HG03196 (cell line): ENCODE measurements around the gene C1orf116.
"Not testable (repeated sequence)": the region's sequence is repeated elsewhere in the genome, so short reads cannot be mapped to it uniquely, and the experiment has no call there.

Experiments used
- ATAC-seq: cut with Tn5 transposase; IDR thresholded peaks from one replicate; pipeline ENCODE4 v1.9.1; 2021; ENCODE audit not compliant: unreplicated experiment

The C1orf116 gene

DNA sequence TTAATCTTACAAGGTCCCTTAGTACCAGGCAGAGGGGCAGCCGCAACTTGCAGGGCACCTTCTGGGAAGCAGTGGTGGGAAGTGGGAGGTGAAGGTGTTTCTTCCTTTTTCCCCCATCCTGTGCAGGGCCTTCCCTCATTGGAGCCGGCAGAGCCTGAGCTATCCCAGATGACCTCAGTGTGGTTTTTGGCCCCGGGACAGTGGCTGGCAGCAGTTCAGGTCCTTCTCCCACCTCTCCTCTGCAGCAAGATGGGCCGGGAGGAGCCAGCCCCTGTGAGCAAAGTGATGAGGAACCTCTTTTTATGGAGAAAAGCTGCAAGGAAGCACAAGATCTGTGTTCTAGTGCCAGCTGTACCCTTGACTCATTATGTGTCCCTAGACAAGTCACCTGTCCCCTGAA lies 27.3 kb upstream of the C1orf116 start:
- no peak for ATAC-seq

- no peak for ATAC-seq
Observed at GRCh38 chr1:207058878-207059867, 26.6 kb upstream of the C1orf116 start.

GRCh38 chr1:207058252-207058651 lies 25.7 kb upstream of the C1orf116 start:
- no peak for ATAC-seq

DNA sequence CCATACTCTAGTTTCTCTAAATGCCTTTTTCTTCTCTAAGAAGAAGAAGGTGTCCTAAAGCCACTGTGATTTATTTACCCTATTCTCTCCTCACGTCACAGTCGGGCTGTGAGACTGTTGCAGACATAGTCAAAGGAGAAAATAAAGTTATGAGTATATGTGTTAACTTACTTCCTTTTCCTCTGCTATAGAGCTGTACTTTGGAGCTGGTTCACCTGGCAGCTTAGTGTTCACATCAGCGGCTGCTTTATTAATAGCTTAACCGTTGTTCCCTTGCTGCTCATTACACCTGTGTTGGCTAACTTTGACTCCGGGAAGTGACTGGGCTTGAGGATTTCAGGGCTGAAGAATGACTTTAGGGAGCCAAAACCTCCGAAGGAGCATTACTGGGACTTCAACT lies 24.1 kb upstream of the C1orf116 start:
- ATAC-seq = no peak

DNA sequence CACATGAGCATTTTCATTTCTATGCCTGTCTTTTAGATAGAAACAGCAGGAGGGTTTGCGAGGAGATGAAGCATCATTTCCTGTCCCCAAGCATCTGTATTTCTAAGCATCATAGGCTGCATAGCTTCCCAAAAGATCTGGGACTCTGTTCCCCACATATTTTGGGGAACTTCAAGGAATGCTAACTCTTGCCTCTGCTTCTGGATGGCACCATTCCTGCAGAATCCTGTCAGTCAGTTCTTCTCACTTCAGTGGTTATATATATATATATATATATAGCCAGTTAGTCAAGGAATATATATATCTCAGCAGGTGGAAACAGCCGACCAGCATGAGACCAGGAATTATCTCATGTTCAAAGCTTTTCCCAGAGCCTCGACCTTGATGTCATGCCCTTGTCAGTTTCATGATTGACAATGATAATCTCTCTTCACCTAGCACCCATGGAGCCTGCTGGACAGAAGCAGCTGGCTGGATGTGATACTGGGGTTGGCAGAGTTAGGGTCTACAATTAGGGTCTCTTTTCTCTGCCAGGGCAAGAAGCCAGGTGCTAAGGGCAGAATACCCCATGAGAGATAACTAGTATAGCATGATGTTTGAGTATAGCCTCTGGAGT lies 22.9 kb upstream of the C1orf116 start:
- ATAC-seq = no peak

GRCh38 chr1:207054491-207054890 lies 21.9 kb upstream of the C1orf116 start:
- ATAC-seq = no peak

DNA sequence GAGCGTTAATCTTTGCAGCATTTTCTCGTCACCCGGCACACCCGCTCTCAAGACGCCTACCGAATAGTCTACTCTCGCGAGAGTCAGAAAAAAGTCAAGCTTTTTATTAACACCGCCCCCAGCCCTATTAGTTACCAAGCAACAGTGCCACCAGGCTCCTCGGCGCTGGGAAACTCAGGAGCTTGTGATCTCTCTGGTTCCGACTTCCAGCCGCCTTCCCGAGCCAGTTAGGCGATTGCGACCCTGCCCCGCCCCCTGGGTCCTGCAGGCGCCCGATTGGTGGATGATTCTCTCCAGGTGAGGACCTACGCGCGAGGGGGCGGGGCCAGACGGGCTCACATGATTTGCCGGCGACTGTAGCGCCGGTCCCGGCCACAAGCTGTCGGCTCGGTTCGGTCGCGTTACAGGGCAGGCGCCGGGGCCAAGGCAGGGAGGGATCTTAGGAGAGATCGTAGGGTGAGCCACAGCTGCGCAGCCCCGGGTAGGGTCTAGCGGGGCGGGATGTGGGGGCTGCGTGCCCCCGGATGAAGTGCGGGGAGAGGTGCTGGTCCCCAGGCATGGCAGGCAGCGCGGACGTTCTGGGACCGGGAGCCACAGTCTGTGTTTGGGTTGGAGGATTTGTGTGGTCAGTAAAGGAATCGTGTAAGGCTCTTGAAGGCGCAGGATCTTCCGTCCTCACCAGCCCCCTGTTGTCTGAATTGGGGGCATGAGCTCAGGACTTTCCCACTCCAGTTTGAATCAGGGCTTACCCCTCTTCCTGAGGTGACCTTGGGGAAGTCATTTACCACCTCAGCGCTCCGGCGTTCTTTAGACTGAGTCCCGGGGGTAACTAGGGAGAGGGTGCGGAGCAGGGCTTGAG lies 20.6 kb upstream of the C1orf116 start, which contains the start of gene PFKFB2:
Gene PFKFB2 (plus strand): TSS at position 365 of the 859 bp plus-strand sequence. CDS start 1,443 bp downstream, outside the sequence.
- ATAC-seq = peak; percentile 79

GRCh38 chr1:207051191-207051943 lies 18.8 kb upstream of the C1orf116 start, which contains the start of gene YOD1:
YOD1 (minus strand) TSS chr1:207051208; CDS start chr1:207051030, 178 bp downstream.
- no peak for ATAC-seq

DNA sequence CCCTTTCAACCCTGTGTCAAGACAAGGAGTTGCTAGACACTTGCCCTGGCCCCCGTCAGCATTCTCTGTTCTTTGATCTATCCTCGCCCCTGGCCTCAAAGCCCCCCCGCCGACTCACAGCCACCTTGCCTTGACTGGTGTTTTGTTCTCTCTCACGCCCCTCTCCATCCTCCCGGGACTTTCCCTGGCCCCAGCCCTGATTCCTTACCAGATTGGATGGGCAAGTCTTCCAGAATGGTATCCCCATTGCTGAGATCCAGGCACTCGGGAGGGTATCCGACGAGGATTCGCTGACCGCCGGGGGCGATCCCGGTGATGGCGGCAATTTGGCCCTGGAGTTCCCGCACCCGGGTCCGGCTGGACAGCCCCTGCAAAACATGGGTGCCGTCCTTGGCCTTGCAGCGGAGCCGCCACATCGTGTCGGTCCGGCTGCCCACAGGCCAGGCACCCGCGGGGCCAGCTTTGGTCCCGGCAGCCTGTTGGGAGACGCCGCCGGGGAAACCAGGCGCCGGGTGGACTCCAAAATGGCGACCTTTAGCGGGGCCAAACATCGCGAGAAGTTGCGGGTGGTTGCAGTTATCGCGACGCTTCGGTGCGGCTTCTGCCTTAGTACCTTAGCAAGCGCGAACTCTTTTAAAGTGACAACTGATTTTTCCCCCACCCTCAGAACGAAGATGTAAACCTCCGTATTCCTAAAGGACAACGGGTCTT lies 18.1 kb upstream of the C1orf116 start:
- peak; percentile 47 for ATAC-seq

GRCh38 chr1:207049974-207050391 lies 17.4 kb upstream of the C1orf116 start:
- peak; percentile 37 for ATAC-seq

- ATAC-seq = no peak
Observed at GRCh38 chr1:207049514-207049913, 17.0 kb upstream of the C1orf116 start.

DNA sequence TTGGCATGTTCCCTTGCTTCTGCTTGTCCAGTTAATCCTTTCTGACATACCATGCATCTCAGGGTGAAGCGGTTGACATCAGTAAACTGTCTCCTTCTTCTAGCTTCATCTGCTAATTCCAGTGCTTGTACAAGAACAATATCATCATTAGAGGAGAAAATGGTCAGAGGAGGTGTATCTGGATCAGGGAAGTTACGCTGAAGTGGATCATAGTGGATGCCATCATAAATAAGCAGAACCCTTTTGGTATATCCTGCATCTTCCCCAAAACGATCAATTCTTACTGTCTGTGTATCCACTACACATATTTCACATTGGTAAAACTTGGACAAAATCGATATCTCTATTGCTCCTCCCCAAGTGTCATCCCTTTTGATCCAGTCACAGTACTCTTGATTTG lies 16.5 kb upstream of the C1orf116 start:
- ATAC-seq = no peak

DNA sequence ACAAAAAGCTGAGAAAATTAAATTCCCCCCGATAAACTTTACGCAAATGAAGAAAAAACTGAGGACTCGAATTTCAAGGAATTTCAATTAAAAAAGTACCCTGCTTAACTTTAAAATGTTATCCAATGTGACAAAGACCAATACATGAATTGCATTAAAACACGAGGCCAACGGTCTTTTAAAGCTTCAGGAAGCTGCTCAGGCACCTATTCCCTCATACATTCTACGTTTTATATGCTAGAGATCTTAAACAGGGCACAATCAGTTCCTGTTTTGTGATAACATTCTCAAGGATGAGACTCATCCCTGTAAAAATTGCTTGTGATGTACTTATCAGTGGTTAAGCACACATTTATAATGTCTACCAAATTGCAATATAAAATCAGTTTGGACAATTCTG lies 15.5 kb upstream of the C1orf116 start:
- no peak for ATAC-seq

DNA sequence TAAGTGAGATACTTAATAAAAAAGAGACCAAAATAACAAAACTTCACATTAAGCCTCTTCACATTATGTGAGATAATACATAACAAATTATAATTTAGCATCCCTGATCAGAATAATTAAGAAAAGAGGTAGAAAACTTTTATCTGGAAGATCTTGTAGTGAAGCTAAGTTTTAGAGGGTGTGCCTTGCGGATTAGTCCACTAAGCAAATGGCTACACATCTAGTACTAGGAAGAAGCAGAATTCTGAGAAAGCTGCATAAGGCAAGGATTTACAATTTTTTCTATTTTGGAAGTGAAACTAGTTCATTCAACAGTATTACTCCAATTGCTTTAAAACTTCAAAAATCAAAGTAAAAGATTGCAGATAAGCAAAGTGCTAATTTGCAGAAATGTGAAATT lies 14.9 kb upstream of the C1orf116 start:
- ATAC-seq = no peak

- no peak for ATAC-seq
Observed at GRCh38 chr1:207045453-207045852, 12.9 kb upstream of the C1orf116 start.

- not testable (repeated sequence) for ATAC-seq
Observed at GRCh38 chr1:207041397-207041796, 8.8 kb upstream of the C1orf116 start.

DNA sequence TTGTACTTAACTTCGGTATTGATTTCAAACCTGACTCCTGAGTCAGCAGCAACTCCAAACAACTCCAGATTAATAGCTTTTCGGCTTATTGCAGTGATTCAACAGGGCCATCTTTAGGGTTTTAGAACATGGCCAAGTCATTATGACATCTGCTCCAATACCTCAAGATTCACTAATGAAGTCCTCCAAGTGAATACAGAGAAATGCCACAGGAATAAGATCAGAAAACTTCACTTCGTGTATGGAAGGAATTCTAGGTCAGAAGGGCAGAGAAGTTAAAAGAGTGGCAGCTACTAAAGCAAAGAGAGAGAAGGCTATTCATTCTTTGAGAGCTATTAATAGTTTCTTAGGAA lies 7.6 kb upstream of the C1orf116 start:
- no peak for ATAC-seq

- no peak for ATAC-seq
Observed at GRCh38 chr1:207039380-207040180, 7.0 kb upstream of the C1orf116 start.

GRCh38 chr1:207036865-207037264 lies 4.3 kb upstream of the C1orf116 start:
- no peak for ATAC-seq
